GM18502 (cell line): ENCODE measurements around the gene STON2.
"Not testable (repeated sequence)": the region's sequence is repeated elsewhere in the genome, so short reads cannot be mapped to it uniquely, and the experiment has no call there.

Experiments used
- ATAC-seq: cut with Tn5 transposase; IDR thresholded peaks from one replicate; pipeline ENCODE4 v1.9.1; 2021; ENCODE audit warnings: mild to moderate bottlenecking; ENCODE audit not compliant: unreplicated experiment, poor library complexity

The STON2 gene

GRCh38 chr14:81236849-81237248 lies 163.3 kb downstream of the STON2 start:
- not testable (repeated sequence) for ATAC-seq

- no peak for ATAC-seq
Observed at GRCh38 chr14:81236138-81236537, 164.0 kb downstream of the STON2 start.

GRCh38 chr14:81235096-81235495 lies 165.0 kb downstream of the STON2 start:
- no peak for ATAC-seq

- no peak for ATAC-seq
Observed at GRCh38 chr14:81234278-81234677, 165.8 kb downstream of the STON2 start.

GRCh38 chr14:81233615-81234014 lies 166.5 kb downstream of the STON2 start:
- ATAC-seq: no peak

- ATAC-seq: no peak
Observed at GRCh38 chr14:81231540-81231939, 168.6 kb downstream of the STON2 start.

- ATAC-seq: no peak
Observed at GRCh38 chr14:81224222-81224621, 175.9 kb downstream of the STON2 start.

- not testable (repeated sequence) for ATAC-seq
Observed at GRCh38 chr14:81223788-81224187, 176.3 kb downstream of the STON2 start.

- ATAC-seq: no peak
Observed at GRCh38 chr14:81222691-81223090, 177.4 kb downstream of the STON2 start.

- no peak for ATAC-seq
Observed at GRCh38 chr14:81222126-81222525, 178.0 kb downstream of the STON2 start.

GRCh38 chr14:81221579-81222102 lies 178.5 kb downstream of the STON2 start:
- no peak for ATAC-seq

GRCh38 chr14:81220830-81221578 lies 179.1 kb downstream of the STON2 start, which contains the start of gene GTF2A1:
TSS of gene GTF2A1 (minus strand) at chr14:81220959. CDS start at chr14:81220518, 441 bp downstream.
- ATAC-seq: peak; percentile 75

- ATAC-seq: no peak
Observed at GRCh38 chr14:81220580-81220829, 179.6 kb downstream of the STON2 start.

GRCh38 chr14:81219759-81220579 lies 180.2 kb downstream of the STON2 start:
- no peak for ATAC-seq

GRCh38 chr14:81219210-81219758 lies 180.8 kb downstream of the STON2 start:
- peak; percentile 66 for ATAC-seq

GRCh38 chr14:81211844-81212243 lies 188.3 kb downstream of the STON2 start:
- peak; percentile 83 for ATAC-seq
